GM12891 (cell line): ENCODE results near the gene WNT4.

Experiments
- POLR2A ChIP-seq: IDR thresholded peaks from 2 replicates; pipeline ENCODE4 v1.6.1; 2011; ENCODE audit warnings: low read depth, low read length, control low read depth
- TAF1 ChIP-seq: IDR thresholded peaks from 2 replicates; pipeline ENCODE4 v1.6.1; 2011; ENCODE audit warnings: low read depth, low read length, control low read depth

GRCh38 chr1:22120469-22120790 lies 22.5 kb downstream of the WNT4 start:
- TF ChIP-seq POLR2A = no peak
- no peak for TF ChIP-seq TAF1
